NK-92 treated with Interleukin-12 subunit alpha and Interleukin-12 subunit beta, amount 100 ng/mL, for 24 hours (cell line): ENCODE data around the gene YJU2.
"Not testable (repeated sequence)": the region's sequence is repeated elsewhere in the genome, so short reads cannot be mapped to it uniquely, and the experiment has no call there.

Experiments used
- DNase-seq: peaks from one replicate; lab custom pipeline; 2025; lab: John Stamatoyannopoulos, UW

YJU2 gene

GRCh38 chr19:4229179-4229931, 17.5 kb upstream of the YJU2 start, which contains the start of gene EBI3:
TSS of gene EBI3 (plus strand) at chr19:4229523. CDS start at chr19:4229551, 28 bp downstream.
- peak; percentile 31 for DNase-seq

- not testable (repeated sequence) for DNase-seq
Observed at GRCh38 chr19:4230237-4230636, 16.6 kb upstream of the YJU2 start.

- not testable (repeated sequence) for DNase-seq
Observed at GRCh38 chr19:4231521-4231920, 15.4 kb upstream of the YJU2 start.

- DNase-seq, result not testable (repeated sequence)
Observed at GRCh38 chr19:4232139-4232538, 14.7 kb upstream of the YJU2 start.

GRCh38 chr19:4232614-4233281, 14.1 kb upstream of the YJU2 start:
- no peak for DNase-seq

GRCh38 chr19:4233282-4233853, 13.5 kb upstream of the YJU2 start:
- peak; percentile 31 for DNase-seq

- DNase-seq, result no peak
Observed at GRCh38 chr19:4234142-4234861, 12.6 kb upstream of the YJU2 start.

GRCh38 chr19:4234862-4235201, 12.0 kb upstream of the YJU2 start:
- DNase-seq, result no peak

- not testable (repeated sequence) for DNase-seq
Observed at GRCh38 chr19:4237510-4237909, 9.4 kb upstream of the YJU2 start.

GRCh38 chr19:4238831-4239230, 8.0 kb upstream of the YJU2 start:
- DNase-seq, result no peak

GRCh38 chr19:4241824-4242430, 5.0 kb upstream of the YJU2 start:
- no peak for DNase-seq

GRCh38 chr19:4245938-4246337, 942 bp upstream of the YJU2 start:
- DNase-seq, result not testable (repeated sequence)

GRCh38 chr19:4256563-4256962, 9.7 kb downstream of the YJU2 start:
- DNase-seq, result no peak

- DNase-seq, result no peak
Observed at GRCh38 chr19:4257025-4257424, 10.1 kb downstream of the YJU2 start.

- no peak for DNase-seq
Observed at GRCh38 chr19:4258181-4258580, 11.3 kb downstream of the YJU2 start.

- no peak for DNase-seq
Observed at GRCh38 chr19:4260613-4261191, 13.8 kb downstream of the YJU2 start.

GRCh38 chr19:4264812-4265211, 17.9 kb downstream of the YJU2 start:
- DNase-seq, result no peak

GRCh38 chr19:4266253-4267000, 19.5 kb downstream of the YJU2 start:
- no peak for DNase-seq

GRCh38 chr19:4267101-4267900, 20.4 kb downstream of the YJU2 start:
- DNase-seq, result no peak
